GM19452 (cell line): ENCODE results near the gene AAGAB.
"Not testable (repeated sequence)": the region's sequence is repeated elsewhere in the genome, so short reads cannot be mapped to it uniquely, and the experiment has no call there.

Source experiments
- ATAC-seq: cut with Tn5 transposase; IDR thresholded peaks from one replicate; pipeline ENCODE4 v1.9.1; 2021; ENCODE audit not compliant: unreplicated experiment

Gene AAGAB

DNA sequence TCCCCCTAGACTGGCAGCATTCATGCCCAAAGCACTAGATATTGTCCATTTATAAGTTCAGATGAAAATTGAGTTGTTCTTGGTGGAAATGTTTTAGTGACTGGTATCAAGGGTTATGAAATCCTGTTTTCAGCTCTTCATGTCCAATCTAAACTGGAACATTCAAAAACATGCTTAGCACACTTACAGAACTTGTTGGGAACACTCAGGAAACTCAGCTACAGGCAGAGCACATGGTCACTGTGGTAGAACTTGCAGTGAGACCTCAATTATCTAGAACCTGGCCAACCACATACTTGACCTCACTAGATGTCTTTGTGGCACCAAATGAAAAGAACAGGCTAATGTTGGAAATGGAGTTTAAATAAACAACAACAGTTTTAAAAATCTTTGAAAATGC is 100.2 kb downstream of the AAGAB start:
- ATAC-seq = no peak

- ATAC-seq = not testable (repeated sequence)
These were observed 101.4 kb downstream of the AAGAB start for GRCh38 chr15:67153044-67153443.

DNA sequence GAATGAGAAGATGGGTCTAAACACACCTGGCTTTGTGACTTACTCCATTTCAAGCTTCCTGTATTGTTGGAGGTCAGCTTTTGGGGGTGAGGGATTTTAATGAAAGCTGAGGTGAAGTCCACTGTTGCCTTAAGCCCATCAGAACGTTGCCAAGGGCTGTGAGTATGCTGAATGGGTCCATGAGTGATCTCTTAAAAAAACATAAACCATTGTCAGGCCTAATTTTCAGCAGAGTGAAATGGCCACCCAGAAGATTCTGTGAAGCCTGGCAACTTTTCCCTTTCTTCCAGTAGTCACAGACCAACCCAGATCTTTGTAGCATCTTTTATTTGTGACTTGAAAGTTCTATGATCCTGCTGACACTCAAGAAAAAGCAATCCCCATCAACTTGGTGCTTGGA is 102.0 kb downstream of the AAGAB start:
- ATAC-seq = no peak
